HCT116 (cell line): ENCODE data around the gene LTB4R2. TPM values are rescaled to one million over a fixed set of nuclear protein-coding genes. Genes with fewer than 3 reads are reported as not detected.

Experiments
- ATAC-seq: fragments of 200-7000 bp; cut with Tn5 transposase; 2 replicates; pipeline ENCODE4 v1.9.1; 2020; ENCODE audit warnings: mild to moderate bottlenecking, moderate library complexity
- BruUV-seq: library from RNA; stranded (reverse); fragments of 400-500 nt; replicated peaks from 2 replicates; lab custom pipeline; 2021; lab: Mats Ljungman, UMichigan
- CTCF ChIA-PET: fragments of 300-600 bp; sonication (Branson Sonifier 250); formaldehyde crosslinking; loops from one replicate; lab custom pipeline; 2021; ENCODE audit warnings: antibody characterized with exemption; lab: Charles Lee
- POLR2A ChIA-PET: fragments of 300-600, 350-600 bp; sonication (Branson Sonifier 250); formaldehyde crosslinking; loops from one replicate; lab custom pipeline; 2021; ENCODE audit warnings: antibody characterized with exemption; lab: Charles Lee
- RAD21 ChIA-PET, 2 experiments: fragments of 300-600 bp; sonication (Branson Sonifier 250); formaldehyde crosslinking; loops; one replicate each; lab custom pipeline; 2023; ENCODE audit warnings: low total read pairs in 2 of 2; ENCODE audit not compliant: uncharacterized antibody in 2 of 2, unreplicated experiment in 2 of 2, low non-redundant PET in 1 of 2; lab: Charles Lee
- DNase-seq: peaks from one replicate; pipeline ENCODE4 v3.0.0-alpha.2; 2010; ENCODE audit warnings: low read depth, low spot score
- H2AFZ ChIP-seq: fragments of 200-600 bp; shearing (Covaris generic), sonication (generic); 2 replicates; pipeline ENCODE4 v1.6.1; 2017; ENCODE audit warnings: low read depth, mixed run types, mixed read lengths, antibody characterized with exemption, low read length; ENCODE audit not compliant: poor library complexity, severe bottlenecking
- H3K27ac ChIP-seq: 2 replicates; pipeline ENCODE4 v1.5.1; 2012; ENCODE audit warnings: low read depth, low read length
- H3K27me3 ChIP-seq: fragments of 200-600 bp; sonication (generic); 2 replicates; pipeline ENCODE4 v1.6.1; 2016; ENCODE audit warnings: mixed run types, low read length, mixed read lengths; ENCODE audit not compliant: insufficient read depth
- H3K36me3 ChIP-seq, 2 experiments: fragments of 200-500 bp in 1 of 2; fragments of 200-600 bp in 1 of 2; sonication (Bioruptor generic) in 1 of 2; sonication (generic) in 1 of 2; 2 replicates each; pipeline versions ENCODE4 v1.5.1 to v1.6.1; 2014 to 2016; ENCODE audit warnings: low read length in 2 of 2, inconsistent platforms in 1 of 2, mixed read lengths in 1 of 2, mixed run types in 1 of 2; ENCODE audit not compliant: insufficient read depth in 2 of 2, control insufficient read depth in 1 of 2
- H3K4me1 ChIP-seq, 2 experiments: fragments of 200-600 bp in 1 of 2; sonication (generic) in 1 of 2; 2 replicates each; pipeline versions ENCODE4 v1.5.1 to v1.6.1; 2012 to 2017; ENCODE audit warnings: low read length in 2 of 2, inconsistent platforms in 1 of 2, mild to moderate bottlenecking in 1 of 2, mixed read lengths in 1 of 2, mixed run types in 1 of 2, moderate library complexity in 1 of 2; ENCODE audit not compliant: insufficient read depth in 2 of 2, control insufficient read depth in 1 of 2
- H3K4me2 ChIP-seq: fragments of 200-600 bp; sonication (generic); 2 replicates; pipeline ENCODE4 v1.6.1; 2017; ENCODE audit warnings: mixed run types, low read length, mixed read lengths
- H3K4me3 ChIP-seq, 2 experiments: fragments of 200-600 bp in 1 of 2; sonication (generic) in 1 of 2; replicated peaks in 1 of 2; 2 replicates each; pipeline ENCODE4 v1.5.1; 2011 to 2016; ENCODE audit warnings: low read length in 2 of 2, control low read depth in 1 of 2, low read depth in 1 of 2, mild to moderate bottlenecking in 1 of 2, mixed read lengths in 1 of 2, mixed run types in 1 of 2
- H3K79me2 ChIP-seq: fragments of 200-600 bp; sonication (generic); 2 replicates; pipeline ENCODE4 v1.6.1; 2017; ENCODE audit warnings: mild to moderate bottlenecking, mixed run types, low read length, moderate library complexity, mixed read lengths; ENCODE audit not compliant: insufficient read depth
- H3K9ac ChIP-seq: fragments of 200-600 bp; sonication (generic); 2 replicates; pipeline ENCODE4 v1.6.1; 2016; ENCODE audit warnings: low read length, mixed read lengths
- H3K9me2 ChIP-seq: fragments of 200-600 bp; sonication (generic), shearing (Covaris generic); 2 replicates; pipeline ENCODE4 v1.6.1; 2017; ENCODE audit warnings: mixed run types, mild to moderate bottlenecking, moderate library complexity; ENCODE audit not compliant: insufficient read depth
- H3K9me3 ChIP-seq, 2 experiments: fragments of 200-500 bp in 1 of 2; fragments of 200-600 bp in 1 of 2; sonication (Bioruptor generic) in 1 of 2; sonication (generic) in 1 of 2; 2 replicates each; pipeline ENCODE4 v1.6.1; 2014 to 2017; ENCODE audit warnings: low read length in 2 of 2, mixed read lengths in 2 of 2, inconsistent platforms in 1 of 2, low read depth in 1 of 2, mild to moderate bottlenecking in 1 of 2, mixed run types in 1 of 2, moderate library complexity in 1 of 2; ENCODE audit not compliant: control insufficient read depth in 1 of 2, insufficient read depth in 1 of 2
- H4K20me1 ChIP-seq: fragments of 200-600 bp; sonication (generic), shearing (Covaris generic); 2 replicates; pipeline ENCODE4 v1.6.1; 2017; ENCODE audit warnings: mixed run types, mild to moderate bottlenecking, moderate library complexity; ENCODE audit not compliant: insufficient read depth
- CBX3 ChIP-seq: IDR thresholded peaks from 2 replicates; pipeline ENCODE4 v1.6.1; 2012; ENCODE audit warnings: low read depth
- EGR1 ChIP-seq: IDR thresholded peaks from 2 replicates; pipeline ENCODE4 v1.6.1; 2012; ENCODE audit warnings: low read depth
- ELF1 ChIP-seq: IDR thresholded peaks from 2 replicates; pipeline ENCODE4 v1.6.1; 2012; ENCODE audit warnings: low read depth, borderline replicate concordance
- EZH2phosphoT487 ChIP-seq: fragments of 200-600 bp; IDR thresholded peaks from 2 replicates; pipeline ENCODE4 v1.6.1; 2018; ENCODE audit warnings: antibody characterized with exemption, borderline replicate concordance
- SRF ChIP-seq: IDR thresholded peaks from 2 replicates; pipeline ENCODE4 v1.6.1; 2012; ENCODE audit warnings: low read depth
- ZBTB33 ChIP-seq: IDR thresholded peaks from 2 replicates; pipeline ENCODE4 v1.6.1; 2011; ENCODE audit warnings: mild to moderate bottlenecking, low read length, moderate library complexity; ENCODE audit not compliant: insufficient replicate concordance; ENCODE audit errors: extremely low read depth
- ZNF274 ChIP-seq: fragments of 200-500 bp; sonication (Bioruptor generic); IDR thresholded peaks from 2 replicates; pipeline ENCODE4 v1.6.1; 2014; ENCODE audit warnings: mild to moderate bottlenecking, low read depth, low read length, inconsistent platforms
- intact Hi-C: fragments of 100-400 bp; cut with micrococcal nuclease; formaldehyde crosslinking; loops from 2 replicates; pipeline ENCODE4 v1.10.0; 2022
- total RNA-seq: library from RNA; stranded (reverse); gene quantifications from one replicate; pipeline ENCODE4 v1.2.1, GENCODE V29; 2021; ENCODE audit not compliant: unreplicated experiment

Gene LTB4R2
- total RNA-seq, 1 experiment from 2014 or later = 15.4 TPM

- Histone ChIP-seq H3K9me2 (no peaks in the 10 kb centered on the region), H4K20me1 (no peaks in the 10 kb centered on the region), H3K4me1 (peaks cover 4 to 12% of the 10 kb centered on the region in 2 experiments), H3K27ac (no peak overlapping the region), H3K27me3 (no peaks in the 10 kb centered on the region), H3K4me2 (no peak overlapping the region), H3K36me3 (no peaks in the 10 kb centered on the region), H3K9ac (no peak overlapping the region), H2AFZ (no peak overlapping the region), H3K79me2 (no peaks in the 10 kb centered on the region), H3K4me3 (no peak overlapping the region), H3K9me3 (no peaks in the 10 kb centered on the region)
- ChIA-PET POLR2A (interaction anchor here (1.0 kb wide), 1 partner anchor 96 kb away, joined by 6 read pairs; no protein-coding TSS in a partner anchor), CTCF (interaction anchor here (1.1 to 6.3 kb wide), 2 partner anchors 95 to 106 kb away, joined by 3 to 162 read pairs; partner anchors contain the start of genes CBLN3 and KHNYN), RAD21 (no interaction called here)
- DNase-seq (no peak), ATAC-seq (no peak)
- intact Hi-C loops = no loop called here
- TF ChIP-seq ZNF274 (no peak), EGR1 (no peak), SRF (no peak), EZH2phosphoT487 (no peak), CBX3 (no peak), ZBTB33 (no peak), ELF1 (no peak)
- no TSS peak for BruUV-seq
Measured at GRCh38 chr14:24335461-24336171, 25.7 kb downstream of the LTB4R2 start.
